ENCODE measurements around the gene FAM53A.

DNA sequence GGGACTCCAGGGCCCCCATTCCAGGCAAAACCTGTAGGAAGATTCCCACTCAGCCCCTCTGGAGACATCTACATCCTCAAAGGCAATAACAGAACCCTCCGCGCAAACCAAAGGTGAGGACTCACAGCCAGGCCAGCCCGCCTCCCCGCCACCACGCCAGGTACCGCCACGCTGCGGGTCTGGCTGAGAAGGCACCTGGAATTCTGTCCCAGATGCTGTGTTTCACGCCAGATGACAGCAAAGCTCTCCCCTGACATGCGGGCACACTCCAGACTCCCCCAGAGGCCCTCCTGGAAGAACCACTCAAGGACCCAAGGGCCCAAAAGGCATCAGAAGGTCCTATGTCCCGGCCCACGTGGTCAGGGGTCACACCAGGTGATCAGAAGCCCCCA, 59.6 kb downstream of the FAM53A start:
- no peak for TF ChIP-seq CTCF (IDR thresholded peaks at IDR 0.05)
- TF ChIP-seq POLR2A (IDR thresholded peaks at IDR 0.05), result no peak
